ENCODE measurements around the gene FFAR1. TPM values are rescaled to one million over a fixed set of nuclear protein-coding genes. Genes with fewer than 3 reads are reported as not detected.

The FFAR1 gene
- total and polyA plus RNA-seq, 2 experiments from 2014 or later: not detected

DNA sequence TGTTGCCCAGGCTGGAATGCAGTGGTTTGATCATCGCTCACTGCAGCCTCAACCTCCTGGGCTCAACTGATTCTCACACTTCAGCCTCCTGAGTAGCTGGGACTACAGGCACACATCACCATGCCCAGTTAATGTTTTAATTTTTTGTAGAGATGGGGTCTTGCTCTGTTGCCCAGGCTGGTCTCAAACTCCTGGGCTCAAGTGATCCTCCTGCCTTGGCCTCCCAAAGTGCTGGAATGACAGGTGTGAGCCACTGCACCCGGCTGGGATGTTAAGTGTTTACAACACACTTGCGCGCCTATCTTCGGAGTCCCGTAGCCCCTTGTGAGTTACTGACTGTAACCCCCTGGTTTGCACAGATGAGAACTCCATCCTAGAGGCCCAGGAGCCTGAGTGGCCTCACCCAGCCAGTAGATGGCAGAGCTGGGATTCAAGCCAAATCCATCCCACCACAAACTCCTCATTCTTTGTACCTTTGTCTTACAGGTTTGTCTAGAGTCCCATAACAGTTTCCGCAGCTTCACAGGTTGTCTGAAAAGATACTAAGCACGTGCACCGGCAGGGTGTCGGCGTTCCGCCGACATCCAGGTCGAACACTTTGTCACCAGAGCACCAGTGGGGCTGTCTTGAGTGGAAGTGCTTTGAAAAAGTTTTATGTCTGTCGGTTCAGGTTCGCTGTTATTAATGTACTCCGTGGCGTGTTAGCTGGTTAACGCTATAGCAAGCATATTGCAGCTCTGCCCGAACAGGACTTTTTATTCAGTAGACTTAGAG lies 41.0 kb upstream of the FFAR1 start:
- Histone ChIP-seq H3K27me3 (no peaks in the 10 kb centered on the region), H4K20me1 (ENCODE audit: insufficient read depth, poor library complexity, severe bottlenecking) (no peaks in the 10 kb centered on the region), H3K27ac (no peak overlapping the region), H3K9me2 (replicated peaks; ENCODE audit: insufficient read depth) (no peaks in the 10 kb centered on the region), H2AFZ (no peak overlapping the region), H3K4me3 (no peak overlapping the region), H3K4me2 (no peak overlapping the region), H3K9me3 (ENCODE audit: low read depth) (no peaks in the 10 kb centered on the region), H3K79me2 (no peaks in the 10 kb centered on the region), H3K4me1 (ENCODE audit: insufficient read depth) (peaks cover 23% of the 10 kb centered on the region), H3K36me3 (replicated peaks; ENCODE audit: insufficient read depth, low read depth) (no peaks in the 10 kb centered on the region)
- WGBS (ENCODE audit: low lambda C conversion rate, missing lambda C conversion rate): 82% methylated on average over 20 of the region's 20 CpGs
- TF ChIP-seq EZH2phosphoT487 (IDR thresholded peaks at IDR 0.05; ENCODE audit: low read depth, severe bottlenecking, unreplicated experiment) (no peak), EZH2 (IDR thresholded peaks at IDR 0.05; ENCODE audit: borderline replicate concordance) (no peak)
- TF ChIP-seq, protein P1, sequence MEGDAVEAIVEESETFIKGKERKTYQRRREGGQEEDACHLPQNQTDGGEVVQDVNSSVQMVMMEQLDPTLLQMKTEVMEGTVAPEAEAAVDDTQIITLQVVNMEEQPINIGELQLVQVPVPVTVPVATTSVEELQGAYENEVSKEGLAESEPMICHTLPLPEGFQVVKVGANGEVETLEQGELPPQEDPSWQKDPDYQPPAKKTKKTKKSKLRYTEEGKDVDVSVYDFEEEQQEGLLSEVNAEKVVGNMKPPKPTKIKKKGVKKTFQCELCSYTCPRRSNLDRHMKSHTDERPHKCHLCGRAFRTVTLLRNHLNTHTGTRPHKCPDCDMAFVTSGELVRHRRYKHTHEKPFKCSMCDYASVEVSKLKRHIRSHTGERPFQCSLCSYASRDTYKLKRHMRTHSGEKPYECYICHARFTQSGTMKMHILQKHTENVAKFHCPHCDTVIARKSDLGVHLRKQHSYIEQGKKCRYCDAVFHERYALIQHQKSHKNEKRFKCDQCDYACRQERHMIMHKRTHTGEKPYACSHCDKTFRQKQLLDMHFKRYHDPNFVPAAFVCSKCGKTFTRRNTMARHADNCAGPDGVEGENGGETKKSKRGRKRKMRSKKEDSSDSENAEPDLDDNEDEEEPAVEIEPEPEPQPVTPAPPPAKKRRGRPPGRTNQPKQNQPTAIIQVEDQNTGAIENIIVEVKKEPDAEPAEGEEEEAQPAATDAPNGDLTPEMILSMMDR (IDR thresholded peaks at IDR 0.05; ENCODE audit: poor library complexity): peak; percentile 38
- DNase-seq (ENCODE audit: low spot score): no peak

DNA sequence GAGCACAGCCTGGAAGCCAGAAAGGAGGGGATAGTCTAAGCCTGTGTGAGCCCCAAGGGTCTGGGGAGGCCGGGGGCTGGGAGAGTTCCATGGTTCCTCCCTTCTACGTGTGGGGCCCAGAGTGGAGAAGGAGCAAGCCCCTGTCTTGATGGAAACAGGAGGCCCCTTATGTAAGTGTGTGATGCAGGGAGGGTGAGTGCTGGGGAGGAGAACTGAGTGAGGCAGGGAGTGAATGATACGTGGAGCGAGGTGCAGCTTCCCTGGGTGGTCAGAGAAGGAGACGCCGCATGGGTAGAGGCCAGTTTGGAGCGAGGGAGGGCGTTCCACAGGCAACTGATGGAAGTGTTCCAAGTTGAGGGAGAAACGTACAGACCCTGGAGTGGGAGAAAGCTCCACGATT lies 39.8 kb upstream of the FFAR1 start:
- TF ChIP-seq, protein P1 (IDR thresholded peaks at IDR 0.05; ENCODE audit: poor library complexity): no peak
- TF ChIP-seq EZH2 (IDR thresholded peaks at IDR 0.05; ENCODE audit: borderline replicate concordance): no peak
- TF ChIP-seq EZH2phosphoT487 (IDR thresholded peaks at IDR 0.05; ENCODE audit: low read depth, severe bottlenecking, unreplicated experiment): no peak
- Histone ChIP-seq H3K4me2 (no peak overlapping the region), H3K36me3 (replicated peaks; ENCODE audit: insufficient read depth, low read depth) (no peaks in the 10 kb centered on the region)

DNA sequence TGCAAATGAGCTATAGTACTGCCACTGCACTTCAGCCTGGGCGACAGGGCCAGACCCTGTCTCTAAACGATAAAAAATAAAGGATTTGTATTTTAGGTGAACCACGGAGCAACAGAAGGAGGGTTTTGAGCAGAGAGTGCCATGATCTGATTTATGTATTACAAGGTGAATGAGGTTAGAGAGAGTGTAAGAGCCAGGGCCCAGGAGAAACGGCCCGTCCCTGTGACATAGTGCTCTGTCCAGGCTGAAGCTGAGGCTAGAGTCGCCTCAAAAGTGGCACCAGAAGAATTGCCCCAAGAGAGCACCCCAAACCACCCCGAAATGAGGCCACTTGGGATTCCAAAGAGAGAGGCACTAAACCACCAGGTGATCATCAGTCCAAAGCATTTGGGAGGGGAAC lies 38.8 kb upstream of the FFAR1 start:
- no peak for DNase-seq (ENCODE audit: low spot score)
- Histone ChIP-seq H3K36me3 (replicated peaks; ENCODE audit: insufficient read depth, low read depth) (no peaks in the 10 kb centered on the region), H3K9me2 (replicated peaks; ENCODE audit: insufficient read depth) (no peaks in the 10 kb centered on the region), H3K9me3 (ENCODE audit: low read depth) (no peaks in the 10 kb centered on the region), H3K4me3 (no peak overlapping the region), H3K79me2 (no peaks in the 10 kb centered on the region), H3K27ac (peak overlapping the region; percentile 69), H3K4me2 (peak overlapping the region; percentile 59), H3K4me1 (ENCODE audit: insufficient read depth) (peaks cover 27% of the 10 kb centered on the region), H3K27me3 (no peaks in the 10 kb centered on the region), H4K20me1 (ENCODE audit: insufficient read depth, poor library complexity, severe bottlenecking) (no peaks in the 10 kb centered on the region), H2AFZ (no peak overlapping the region)
- WGBS (ENCODE audit: low lambda C conversion rate, missing lambda C conversion rate): 77% methylated on average over 7 of the region's 7 CpGs
- TF ChIP-seq EZH2phosphoT487 (IDR thresholded peaks at IDR 0.05; ENCODE audit: low read depth, severe bottlenecking, unreplicated experiment): no peak
- no peak for TF ChIP-seq EZH2 (IDR thresholded peaks at IDR 0.05; ENCODE audit: borderline replicate concordance)
- TF ChIP-seq, protein P1 (IDR thresholded peaks at IDR 0.05; ENCODE audit: poor library complexity): no peak

More for the DNA sequence above, 39.8 kb upstream of the FFAR1 start:
- peaks cover 27% of the 10 kb centered on the region for H3K4me1 ChIP-seq (ENCODE audit: insufficient read depth)
- WGBS (ENCODE audit: low lambda C conversion rate, missing lambda C conversion rate): 55% methylated on average over 10 of the region's 10 CpGs
- H3K9me3 ChIP-seq (ENCODE audit: low read depth): no peaks in the 10 kb centered on the region
- no peaks in the 10 kb centered on the region for H3K27me3 ChIP-seq
- H4K20me1 ChIP-seq (ENCODE audit: insufficient read depth, poor library complexity, severe bottlenecking): no peaks in the 10 kb centered on the region
- H3K79me2 ChIP-seq: no peaks in the 10 kb centered on the region
- no peak overlapping the region for H3K4me3 ChIP-seq
- DNase-seq (ENCODE audit: low spot score): no peak
- H3K9me2 ChIP-seq (replicated peaks; ENCODE audit: insufficient read depth): no peaks in the 10 kb centered on the region
- no peak overlapping the region for H3K27ac ChIP-seq
- H2AFZ ChIP-seq: no peak overlapping the region

Measured in hepatocyte (in vitro differentiated cells).